Endothelial cell of umbilical vein (primary cell): ENCODE measurements around the gene CDK18. TPM values are rescaled to one million over a fixed set of nuclear protein-coding genes. Genes with fewer than 3 reads are reported as not detected.

Experiments
- BruUV-seq: library from RNA; stranded (reverse); fragments of 400-500 nt; replicated peaks from 2 replicates; lab custom pipeline; 2021; lab: Mats Ljungman, UMichigan
- CTCF ChIA-PET: fragments of 300-600, 350-600 bp; sonication (Branson Sonifier 250); formaldehyde crosslinking; loops from one replicate; lab custom pipeline; 2021; ENCODE audit warnings: antibody characterized with exemption, inconsistent platforms; lab: Charles Lee
- POLR2A ChIA-PET: fragments of 300-600, 350-600 bp; sonication (Branson Sonifier 250); formaldehyde crosslinking; loops from one replicate; lab custom pipeline; 2021; ENCODE audit warnings: antibody characterized with exemption, inconsistent platforms; lab: Charles Lee
- DNase-seq: peaks from one replicate; pipeline ENCODE4 v3.0.0-alpha.2; 2011; ENCODE audit warnings: low read depth, low spot score
- FAIRE-seq: peaks from 2 replicates; lab custom pipeline; 2011; peaks lifted over from hg19 to GRCh38; lab: Jason Lieb, UNC
- H2AFZ ChIP-seq: 2 replicates; pipeline ENCODE4 v1.6.0; 2012; ENCODE audit warnings: low read depth, low read length, control low read depth, inconsistent platforms
- H3K27ac ChIP-seq: 2 replicates; pipeline ENCODE4 v1.5.1; 2011; ENCODE audit warnings: low read depth, mild to moderate bottlenecking, control low read depth, low read length, moderate library complexity; ENCODE audit not compliant: insufficient read depth
- H3K27me3 ChIP-seq, 2 experiments: 2 replicates each; pipeline versions ENCODE4 v1.6.0 to v1.6.1; 2011; ENCODE audit warnings: low read length in 2 of 2, mixed read lengths in 1 of 2; ENCODE audit not compliant: control insufficient read depth in 2 of 2, insufficient read depth in 2 of 2
- H3K36me3 ChIP-seq, 2 experiments: 2 replicates in 1 of 2; 3 replicates in 1 of 2; pipeline ENCODE4 v1.5.1; 2011; ENCODE audit warnings: low read length in 2 of 2, mild to moderate bottlenecking in 1 of 2, moderate library complexity in 1 of 2; ENCODE audit not compliant: control insufficient read depth in 2 of 2, insufficient read depth in 2 of 2; ENCODE audit errors: extremely low read depth in 1 of 2
- H3K4me1 ChIP-seq: 3 replicates; pipeline ENCODE4 v1.5.1; 2011; ENCODE audit warnings: mild to moderate bottlenecking, low read length; ENCODE audit not compliant: control insufficient read depth, insufficient read depth; ENCODE audit errors: extremely low read depth
- H3K4me2 ChIP-seq: 2 replicates; pipeline ENCODE4 v1.6.1; 2011; ENCODE audit warnings: low read length, control low read depth, mixed read lengths; ENCODE audit not compliant: insufficient read depth
- H3K4me3 ChIP-seq, 3 experiments: fragments of 200-600 bp in 1 of 3; sonication (generic), shearing (Covaris generic) in 1 of 3; replicated peaks in 1 of 3; 2 replicates each; pipeline ENCODE4 v1.5.1; 2011 to 2016; ENCODE audit warnings: control low read depth in 3 of 3, low read length in 3 of 3, mild to moderate bottlenecking in 2 of 3, inconsistent platforms in 1 of 3, low read depth in 1 of 3, moderate library complexity in 1 of 3; ENCODE audit not compliant: insufficient read depth in 1 of 3
- H3K79me2 ChIP-seq: 2 replicates; pipeline ENCODE4 v1.6.0; 2012; ENCODE audit warnings: low read length, inconsistent platforms; ENCODE audit not compliant: control insufficient read depth, insufficient read depth
- H3K9ac ChIP-seq: replicated peaks from 2 replicates; pipeline ENCODE3; 2011; ENCODE audit warnings: low read length, control low read depth; ENCODE audit not compliant: insufficient read depth; ENCODE audit errors: extremely low read depth
- H3K9me1 ChIP-seq: replicated peaks from 3 replicates; pipeline ENCODE4 v1.6.0; 2011; ENCODE audit warnings: mild to moderate bottlenecking, low read length; ENCODE audit not compliant: control insufficient read depth, insufficient read depth; ENCODE audit errors: extremely low read depth
- H3K9me3 ChIP-seq: replicated peaks from 2 replicates; pipeline ENCODE4 v1.5.1; 2012; ENCODE audit warnings: low read length, inconsistent platforms; ENCODE audit not compliant: control insufficient read depth, insufficient read depth
- H4K20me1 ChIP-seq: replicated peaks from 2 replicates; pipeline ENCODE3; 2011; ENCODE audit warnings: mild to moderate bottlenecking, low read length; ENCODE audit not compliant: control insufficient read depth, insufficient read depth; ENCODE audit errors: extremely low read depth
- CTCF ChIP-seq, 2 donors: IDR thresholded peaks; 1 replicate in 1 of 2; 2 replicates in 1 of 2; pipeline ENCODE4 v1.5.1; 2011; ENCODE audit warnings: low read length in 2 of 2, mild to moderate bottlenecking in 2 of 2, moderate library complexity in 2 of 2, control low read depth in 1 of 2, inconsistent platforms in 1 of 2, low read depth in 1 of 2; ENCODE audit not compliant: insufficient read depth in 1 of 2; ENCODE audit errors: extremely low read depth in 1 of 2
- EZH2 ChIP-seq: IDR thresholded peaks from 2 replicates; pipeline ENCODE4 v1.6.1; 2012; ENCODE audit warnings: borderline replicate concordance, low read depth, mild to moderate bottlenecking, moderate library complexity, low read length, inconsistent platforms; ENCODE audit not compliant: severe bottlenecking
- FOS ChIP-seq: IDR thresholded peaks from 2 replicates; pipeline ENCODE4 v1.6.1; 2011; ENCODE audit warnings: mild to moderate bottlenecking, low read length, moderate library complexity, borderline replicate concordance; ENCODE audit not compliant: insufficient read depth
- GATA2 ChIP-seq: IDR thresholded peaks from 2 replicates; pipeline ENCODE4 v1.7.0; 2011; ENCODE audit warnings: low read depth, mild to moderate bottlenecking, moderate library complexity, mixed read lengths, low read length; ENCODE audit not compliant: insufficient read length, insufficient read depth
- JUN ChIP-seq: IDR thresholded peaks from 2 replicates; pipeline ENCODE4 v1.6.1; 2011; ENCODE audit warnings: borderline replicate concordance, low read depth; ENCODE audit not compliant: insufficient read length, insufficient read depth
- MAX ChIP-seq: IDR thresholded peaks from 2 replicates; pipeline ENCODE4 v1.6.1; 2011; ENCODE audit not compliant: insufficient read depth, insufficient read length
- MYC ChIP-seq: IDR thresholded peaks from one replicate; pipeline ENCODE4 v1.6.1; 2011; ENCODE audit warnings: mild to moderate bottlenecking, low read depth, low read length
- POLR2A ChIP-seq: IDR thresholded peaks from 2 replicates; pipeline ENCODE4 v1.6.1; 2012; ENCODE audit warnings: low read depth, mild to moderate bottlenecking, control low read depth, low read length
- POLR2AphosphoS5 ChIP-seq: IDR thresholded peaks from 2 replicates; pipeline ENCODE4 v1.6.1; 2012; ENCODE audit warnings: low read depth, mild to moderate bottlenecking, control low read depth, low read length, moderate library complexity; ENCODE audit not compliant: insufficient read depth
- dilution Hi-C: fragments of 300-500 bp; cut with MboI; formaldehyde crosslinking; loops from one replicate; pipeline ENCODE4 v1.15.0; 2019; ENCODE audit warnings: low sequenced_read_pairs; ENCODE audit not compliant: extremely low pct_ligation_motif_present
- intact Hi-C: fragments of 100-400 bp; cut with micrococcal nuclease; formaldehyde crosslinking; loops from one replicate; pipeline ENCODE4 v1.10.0; 2022
- polyA plus RNA-seq, 4 experiments: library from polyadenylated mRNA; depleted of rRNA in 3 of 4; stranded (reverse) in 3 of 4; unstranded in 1 of 4; fragments of >200 nt; gene quantifications; 2 replicates each; pipeline versions ENCODE4 v1.2.1 to v1.2.3, GENCODE V29; 2011 to 2012; ENCODE audit warnings: missing spikeins in 1 of 4
- total RNA-seq: library from RNA; stranded (reverse); gene quantifications from 2 replicates; pipeline ENCODE4 v1.2.3, GENCODE V29; 2021

Gene CDK18
- total and polyA plus RNA-seq, 2 donors (not counting 3 experiments of a cell fraction or from before 2014, with no cell fraction given) = 0.17 to 1.2 TPM

DNA sequence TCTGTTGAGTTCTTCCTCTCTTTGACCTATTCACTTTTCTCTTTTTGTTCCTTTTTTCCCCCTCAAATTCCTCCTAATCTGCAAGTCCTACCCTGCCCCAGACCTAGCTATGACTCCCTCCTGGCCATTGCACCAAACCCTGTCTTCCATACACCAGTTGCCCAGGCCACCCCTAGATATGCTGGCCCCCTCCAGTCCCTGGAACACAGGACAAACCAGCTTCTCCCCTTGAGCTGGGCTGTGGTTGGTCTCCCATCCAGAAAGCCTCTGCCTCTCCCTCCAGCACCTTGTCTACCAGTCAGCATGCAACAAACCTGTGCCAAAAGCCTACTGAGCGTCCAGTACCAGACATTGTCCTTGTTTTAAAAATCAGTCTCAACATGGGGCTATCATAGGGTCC, 68.0 kb downstream of the CDK18 start:
- Histone ChIP-seq H3K4me1 (no peaks in the 10 kb centered on the region), H3K27ac (no peak overlapping the region), H3K4me2 (no peak overlapping the region), H3K9me3 (no peaks in the 10 kb centered on the region), H3K9me1 (no peaks in the 10 kb centered on the region), H3K36me3 (no peaks in the 10 kb centered on the region), H3K27me3 (peaks cover 44 to 51% of the 10 kb centered on the region in 2 experiments), H3K9ac (no peak overlapping the region), H4K20me1 (no peaks in the 10 kb centered on the region), H3K79me2 (no peaks in the 10 kb centered on the region), H3K4me3 (no peak overlapping the region), H2AFZ (no peak overlapping the region)
- intact Hi-C loops (no loop called here), dilution Hi-C loops (no loop called here)
- ChIA-PET POLR2A (no interaction called here), CTCF (interaction anchor here (0.9 to 3.3 kb wide), 9 partner anchors 10 to 218 kb away, joined by 3 to 11 read pairs (median 4); partner anchors contain the start of gene ELK4)
- no TSS peak for BruUV-seq
- DNase-seq (no peak), FAIRE-seq (no peak)
- no peak for TF ChIP-seq FOS
- no peak for TF ChIP-seq JUN
- no peak for TF ChIP-seq CTCF (IDR thresholded peaks at IDR 0.05; ENCODE audit: extremely low read depth in 1 of 2, insufficient read depth in 1 of 2, low read depth in 1 of 2, low read length in 2 of 2)
- TF ChIP-seq MAX = no peak
- TF ChIP-seq POLR2AphosphoS5 = no peak
- no peak for TF ChIP-seq MYC
- TF ChIP-seq POLR2A = no peak
- TF ChIP-seq EZH2 = no peak
- no peak for TF ChIP-seq GATA2
